Daoy (cell line): ENCODE data around the gene TAGLN3. TPM values are rescaled to one million over a fixed set of nuclear protein-coding genes. Genes with fewer than 3 reads are reported as not detected.
"Not testable (repeated sequence)": the region's sequence is repeated elsewhere in the genome, so short reads cannot be mapped to it uniquely, and the experiment has no call there.

Experiments
- DNase-seq: peaks from one replicate; pipeline ENCODE4 v3.0.0-alpha.2; 2015; ENCODE audit warnings: low read depth
- total RNA-seq: library from RNA; depleted of rRNA; stranded (reverse); fragments of >200 nt; shearing (Covaris generic); gene quantifications from 2 replicates; pipeline ENCODE4 v1.2.3, GENCODE V29; 2014

The TAGLN3 gene
- total RNA-seq, 1 experiment from 2014 or later = 0.80 TPM

- no peak for DNase-seq
These were observed 11.9 kb downstream of the TAGLN3 start for GRCh38 chr3:112010636-112011035.

- no peak for DNase-seq
These were observed 12.7 kb downstream of the TAGLN3 start for GRCh38 chr3:112011376-112011940.

GRCh38 chr3:112012205-112012992 lies 13.7 kb downstream of the TAGLN3 start:
- DNase-seq = no peak

- peak; percentile 82 for DNase-seq
These were observed 14.5 kb downstream of the TAGLN3 start for GRCh38 chr3:112013058-112013783.

GRCh38 chr3:112013784-112014143 lies 15.0 kb downstream of the TAGLN3 start:
- no peak for DNase-seq

- DNase-seq = no peak
These were observed 18.4 kb downstream of the TAGLN3 start for GRCh38 chr3:112017091-112017490.

GRCh38 chr3:112018712-112019111 lies 20.0 kb downstream of the TAGLN3 start:
- DNase-seq = no peak

GRCh38 chr3:112019716-112020115 lies 21.0 kb downstream of the TAGLN3 start:
- DNase-seq = no peak

GRCh38 chr3:112020674-112021085 lies 22.0 kb downstream of the TAGLN3 start:
- no peak for DNase-seq

GRCh38 chr3:112027142-112027541 lies 28.4 kb downstream of the TAGLN3 start:
- no peak for DNase-seq

GRCh38 chr3:112027826-112028225 lies 29.1 kb downstream of the TAGLN3 start:
- no peak for DNase-seq

- DNase-seq = no peak
These were observed 32.2 kb downstream of the TAGLN3 start for GRCh38 chr3:112030901-112031300.

GRCh38 chr3:112032098-112032731 lies 33.5 kb downstream of the TAGLN3 start:
- no peak for DNase-seq

GRCh38 chr3:112034436-112034835 lies 35.7 kb downstream of the TAGLN3 start, which contains the start of gene TMPRSS7:
TMPRSS7 (plus strand) TSS chr3:112034736; CDS start chr3:112034846, 110 bp downstream.
- DNase-seq = no peak

GRCh38 chr3:112035241-112035640 lies 36.5 kb downstream of the TAGLN3 start:
- DNase-seq = no peak

- DNase-seq = not testable (repeated sequence)
These were observed 38.5 kb downstream of the TAGLN3 start for GRCh38 chr3:112037194-112037593.

- DNase-seq = no peak
These were observed 40.1 kb downstream of the TAGLN3 start for GRCh38 chr3:112038863-112039262.

GRCh38 chr3:112041321-112041720 lies 42.6 kb downstream of the TAGLN3 start:
- no peak for DNase-seq

GRCh38 chr3:112042842-112043280 lies 44.1 kb downstream of the TAGLN3 start:
- DNase-seq = no peak

- DNase-seq = peak; percentile 77
These were observed 45.0 kb downstream of the TAGLN3 start for GRCh38 chr3:112043621-112044201.

- DNase-seq = no peak
These were observed 47.9 kb downstream of the TAGLN3 start for GRCh38 chr3:112046599-112046998.

GRCh38 chr3:112047264-112047663 lies 48.5 kb downstream of the TAGLN3 start:
- DNase-seq = no peak
